A549 (cell line): Measurements from ENCODE around the gene GLE1. TPM values are rescaled to one million over a fixed set of nuclear protein-coding genes. Genes with fewer than 3 reads are reported as not detected.

Experiments
- ATAC-seq, 2 experiments: fragments of 200-7000 bp in 1 of 2; fragments of >200 bp in 1 of 2; cut with Nextera tagmentation in 1 of 2; cut with Tn5 transposase in 1 of 2; 3 replicates each; pipeline versions ENCODE4 v1.8.0 to v1.9.1; 2018 to 2020; ENCODE audit warnings: mild to moderate bottlenecking in 1 of 2, moderate library complexity in 1 of 2
- CTCF ChIA-PET: fragments of 300-600 bp; sonication (Branson Sonifier 250); formaldehyde crosslinking; extraction: SDS; loops from one replicate; lab custom pipeline; 2021; ENCODE audit warnings: antibody characterized with exemption, inconsistent platforms; lab: Yijun Ruan, JAX
- POLR2A ChIA-PET: fragments of 350-600 bp; formaldehyde crosslinking; extraction: SDS; loops from one replicate; lab custom pipeline; 2021; ENCODE audit warnings: antibody characterized with exemption, inconsistent platforms; lab: Yijun Ruan, JAX
- DNase-seq, 2 experiments: peaks; one replicate each; pipeline versions ENCODE4 v3.0.0 to v3.0.0-alpha.2; 2011 to 2016; ENCODE audit warnings: low read depth in 1 of 2, low spot score in 1 of 2
- FAIRE-seq: peaks from 2 replicates; lab custom pipeline; 2011; peaks lifted over from hg19 to GRCh38; lab: Jason Lieb, UNC
- H3K27ac ChIP-seq, 2 experiments: fragments of >200 bp; sonication (Bioruptor Twin); formaldehyde crosslinking; 3 replicates each; pipeline ENCODE4 v1.5.1; 2016 to 2017
- H3K4me1 ChIP-seq: fragments of >200 bp; sonication (Bioruptor Twin); formaldehyde crosslinking; 3 replicates; pipeline ENCODE4 v1.6.1; 2016
- H3K4me2 ChIP-seq: fragments of >200 bp; sonication (Bioruptor Twin); formaldehyde crosslinking; 3 replicates; pipeline ENCODE4 v1.6.1; 2016
- H3K4me3 ChIP-seq: fragments of >200 bp; sonication (Bioruptor Twin); formaldehyde crosslinking; 3 replicates; pipeline ENCODE4 v1.5.1; 2016
- H3K9me3 ChIP-seq: fragments of >200 bp; sonication (Bioruptor Twin); formaldehyde crosslinking; 3 replicates; pipeline ENCODE4 v1.6.1; 2016
- BCL3 ChIP-seq: fragments of >200 bp; sonication (Bioruptor Twin); formaldehyde crosslinking; IDR thresholded peaks from 3 replicates; pipeline ENCODE4 v1.6.1; 2016
- CBX8 ChIP-seq: fragments of 200-600 bp; sonication (generic); IDR thresholded peaks from 2 replicates; pipeline ENCODE4 v1.6.1; 2016
- CEBPB ChIP-seq, 2 experiments: fragments of >200 bp in 1 of 2; sonication (Bioruptor Twin) in 1 of 2; formaldehyde crosslinking in 1 of 2; IDR thresholded peaks; 2 replicates each; pipeline ENCODE4 v1.6.1; 2012 to 2016
- CHD2 ChIP-seq: fragments of 150-350 bp; IDR thresholded peaks from 2 replicates; pipeline ENCODE4 v1.6.1; 2014; ENCODE audit warnings: low read length; ENCODE audit not compliant: partially characterized antibody
- EHF ChIP-seq: fragments of 250-450 bp; sonication (Bioruptor Pico); IDR thresholded peaks from 2 replicates; pipeline ENCODE4 v1.5.0; 2020; ENCODE audit warnings: mild to moderate bottlenecking
- EHMT2 ChIP-seq: fragments of 200-600 bp; sonication (generic); IDR thresholded peaks from 2 replicates; pipeline ENCODE4 v1.6.1; 2016; ENCODE audit warnings: antibody characterized with exemption, low read depth, mild to moderate bottlenecking, moderate library complexity
- FOSB ChIP-seq: fragments of 250-450 bp; sonication (Bioruptor Pico); IDR thresholded peaks from 2 replicates; pipeline ENCODE4 v1.5.0; 2020; ENCODE audit warnings: mild to moderate bottlenecking, moderate library complexity
- FOSL2 ChIP-seq, 2 experiments: fragments of 450-650 bp in 1 of 2; fragments of >200 bp in 1 of 2; sonication (Bioruptor Twin) in 1 of 2; formaldehyde crosslinking; IDR thresholded peaks; 2 replicates each; pipeline versions ENCODE4 v1.5.0 to v1.6.1; 2016 to 2020; ENCODE audit warnings: mild to moderate bottlenecking in 1 of 2, moderate library complexity in 1 of 2
- GATA3 ChIP-seq: IDR thresholded peaks from 2 replicates; pipeline ENCODE4 v1.6.1; 2012; ENCODE audit warnings: borderline replicate concordance
- HDAC2 ChIP-seq: fragments of 200-600 bp; sonication (generic); IDR thresholded peaks from 2 replicates; pipeline ENCODE4 v1.6.1; 2016
- HEYL ChIP-seq: fragments of 250-450 bp; sonication (Bioruptor Pico); IDR thresholded peaks from 2 replicates; pipeline ENCODE4 v1.8.0; 2021; ENCODE audit warnings: mild to moderate bottlenecking, moderate library complexity
- HMGXB4 ChIP-seq: fragments of 250-450 bp; sonication (Bioruptor Pico); IDR thresholded peaks from 2 replicates; pipeline ENCODE4 v1.5.0; 2021; ENCODE audit warnings: mild to moderate bottlenecking, moderate library complexity, borderline replicate concordance
- JUN ChIP-seq, 2 experiments: fragments of >200 bp; sonication (Bioruptor Twin); formaldehyde crosslinking; IDR thresholded peaks; 2 replicates in 1 of 2; 3 replicates in 1 of 2; pipeline ENCODE4 v1.6.1; 2016 to 2017
- KDM1A ChIP-seq: fragments of 200-600 bp; sonication (generic); IDR thresholded peaks from 2 replicates; pipeline ENCODE4 v1.6.1; 2016; ENCODE audit warnings: low read depth, mild to moderate bottlenecking
- KDM5A ChIP-seq: fragments of 200-600 bp; sonication (generic); IDR thresholded peaks from 2 replicates; pipeline ENCODE4 v1.6.1; 2016; ENCODE audit warnings: antibody characterized with exemption, mild to moderate bottlenecking
- MYC ChIP-seq: IDR thresholded peaks from 2 replicates; pipeline ENCODE4 v1.6.1; 2012; ENCODE audit warnings: mild to moderate bottlenecking, inconsistent platforms, low read length, improper control_type of control experiment, borderline replicate concordance
- NPAS2 ChIP-seq: fragments of 250-450 bp; sonication (Bioruptor Pico); IDR thresholded peaks from 2 replicates; pipeline ENCODE4 v1.8.0; 2022; ENCODE audit warnings: mild to moderate bottlenecking, moderate library complexity, borderline replicate concordance
- NR3C1 ChIP-seq: fragments of >200 bp; sonication (Bioruptor Twin); formaldehyde crosslinking; IDR thresholded peaks from 3 replicates; pipeline ENCODE4 v1.6.1; 2017
- PBX3 ChIP-seq: IDR thresholded peaks from 2 replicates; pipeline ENCODE4 v1.6.1; 2012
- PHF8 ChIP-seq: fragments of 200-600 bp; sonication (generic); IDR thresholded peaks from 2 replicates; pipeline ENCODE4 v1.6.1; 2016; ENCODE audit warnings: low read depth, mild to moderate bottlenecking, antibody characterized with exemption, moderate library complexity, borderline replicate concordance
- RARB ChIP-seq: fragments of 250-450 bp; sonication (Bioruptor Pico); IDR thresholded peaks from 2 replicates; pipeline ENCODE4 v1.8.0; 2021; ENCODE audit warnings: mild to moderate bottlenecking, moderate library complexity
- REST ChIP-seq: fragments of 200-600 bp; sonication (generic); IDR thresholded peaks from 2 replicates; pipeline ENCODE4 v1.6.1; 2016; ENCODE audit warnings: antibody characterized with exemption, mild to moderate bottlenecking, moderate library complexity
- RFX5 ChIP-seq: fragments of 450-650 bp; IDR thresholded peaks from 2 replicates; pipeline ENCODE4 v1.7.1; 2014; ENCODE audit warnings: antibody characterized with exemption, mild to moderate bottlenecking, moderate library complexity
- RNF2 ChIP-seq: fragments of 200-600 bp; sonication (generic); IDR thresholded peaks from 2 replicates; pipeline ENCODE4 v1.6.1; 2016; ENCODE audit warnings: low read depth, mild to moderate bottlenecking, antibody characterized with exemption, moderate library complexity, borderline replicate concordance
- TFCP2L1 ChIP-seq: fragments of 250-450 bp; sonication (Bioruptor Pico); IDR thresholded peaks from 2 replicates; pipeline ENCODE4 v1.5.0; 2021; ENCODE audit warnings: mild to moderate bottlenecking
- TP53 ChIP-seq: fragments of 250-450 bp; sonication (Bioruptor Pico); IDR thresholded peaks from 2 replicates; pipeline ENCODE4 v1.5.0; 2021; ENCODE audit warnings: mild to moderate bottlenecking, moderate library complexity
- USF2 ChIP-seq: fragments of 450-650 bp; IDR thresholded peaks from 2 replicates; pipeline ENCODE4 v1.6.1; 2014; ENCODE audit warnings: antibody characterized with exemption
- ZSCAN20 ChIP-seq: fragments of 250-450 bp; sonication (Bioruptor Pico); IDR thresholded peaks from 2 replicates; pipeline ENCODE4 v1.8.0; 2022; ENCODE audit warnings: mild to moderate bottlenecking, moderate library complexity
- WGBS: methylation state at CpG from one replicate; pipeline ENCODE4 v1.1.6; 2017; ENCODE audit errors: missing lambda C conversion rate; 5-methylcytosine and 5-hydroxymethylcytosine counted together
- polyA plus RNA-seq, 4 experiments: library from polyadenylated mRNA; depleted of rRNA in 3 of 4; stranded (reverse); fragments of >200 nt; fragmentation: RNase III in 1 of 4; extraction: RNeasy Plus Mini Kit Qiagen cat#74134 plus additional on column Dnase treatment in 1 of 4; gene quantifications; 2 replicates in 3 of 4; 3 replicates in 1 of 4; pipeline ENCODE4 v1.2.3, GENCODE V29; 2011 to 2017

Gene GLE1
- polyA plus RNA-seq, 2 of the 4 experiments (the other 2 are of a cell fraction) = 31.5 to 49.2 TPM

- ATAC-seq (no peak), DNase-seq (no peak), FAIRE-seq (no peak)
- WGBS = 77% methylated on average over 4 of the region's 4 CpGs
- Histone ChIP-seq H3K4me1 (no peaks in the 10 kb centered on the region), H3K4me3 (no peak overlapping the region), H3K9me3 (no peaks in the 10 kb centered on the region), H3K27ac (no peak overlapping the region), H3K4me2 (no peak overlapping the region)
- TF ChIP-seq HMGXB4 (no peak), NR3C1 (no peak), KDM1A (no peak), RNF2 (no peak), TP53 (CRISPR knock-in tag) (no peak), RFX5 (no peak), ZSCAN20 (CRISPR knock-in tag) (no peak), EHF (CRISPR knock-in tag) (no peak), CHD2 (no peak), BCL3 (no peak), RARB (CRISPR knock-in tag) (no peak), JUN (IDR thresholded peaks at IDR 0.05) (no peak), KDM5A (no peak), TFCP2L1 (CRISPR knock-in tag) (no peak), CBX8 (no peak)
- ChIA-PET CTCF (interaction anchor here (0.8 kb wide), 1 partner anchor 56 kb away, joined by 4 read pairs; no protein-coding TSS in a partner anchor), POLR2A (no interaction called here)
Observed at GRCh38 chr9:128575469-128575868, 71.0 kb downstream of the GLE1 start.

- Histone ChIP-seq H3K9me3 (no peaks in the 10 kb centered on the region), H3K4me1 (no peaks in the 10 kb centered on the region), H3K4me2 (no peak overlapping the region), H3K4me3 (no peak overlapping the region), H3K27ac (no peak overlapping the region)
- ChIA-PET POLR2A (no interaction called here), CTCF (interaction anchor here (0.8 kb wide), 1 partner anchor 56 kb away, joined by 4 read pairs; no protein-coding TSS in a partner anchor)
- no peak for DNase-seq
- no peak for FAIRE-seq
- no peak for ATAC-seq
- 95% methylated on average over 2 of the region's 2 CpGs for WGBS
- TF ChIP-seq REST = no peak
- TF ChIP-seq CEBPB (IDR thresholded peaks at IDR 0.05) = no peak
- TF ChIP-seq HEYL (CRISPR knock-in tag) = no peak
- no peak for TF ChIP-seq PHF8
- no peak for TF ChIP-seq FOSB (CRISPR knock-in tag)
- TF ChIP-seq JUN (IDR thresholded peaks at IDR 0.05) = no peak
- no peak for TF ChIP-seq MYC
- TF ChIP-seq USF2 = no peak
- no peak for TF ChIP-seq RFX5
- TF ChIP-seq HMGXB4 = no peak
- no peak for TF ChIP-seq EHF (CRISPR knock-in tag)
- no peak for TF ChIP-seq EHMT2
- no peak for TF ChIP-seq KDM1A
- no peak for TF ChIP-seq GATA3
- TF ChIP-seq TP53 (CRISPR knock-in tag) = no peak
- TF ChIP-seq HDAC2 = no peak
- TF ChIP-seq FOSL2 (IDR thresholded peaks at IDR 0.05) = no peak
- no peak for TF ChIP-seq FOSL2 (CRISPR knock-in tag; IDR thresholded peaks at IDR 0.05)
- TF ChIP-seq NPAS2 (CRISPR knock-in tag) = no peak
- no peak for TF ChIP-seq PBX3
Observed at GRCh38 chr9:128575916-128576315, 71.4 kb downstream of the GLE1 start.
